DLD1 (cell line): ENCODE results near the gene HMCN2.

Experiments
- in situ Hi-C: cut with HindIII; loops from 2 replicates; pipeline ENCODE4 v1.10.0; 2017; ENCODE audit warnings: low sequenced_read_pairs

HMCN2 gene

DNA sequence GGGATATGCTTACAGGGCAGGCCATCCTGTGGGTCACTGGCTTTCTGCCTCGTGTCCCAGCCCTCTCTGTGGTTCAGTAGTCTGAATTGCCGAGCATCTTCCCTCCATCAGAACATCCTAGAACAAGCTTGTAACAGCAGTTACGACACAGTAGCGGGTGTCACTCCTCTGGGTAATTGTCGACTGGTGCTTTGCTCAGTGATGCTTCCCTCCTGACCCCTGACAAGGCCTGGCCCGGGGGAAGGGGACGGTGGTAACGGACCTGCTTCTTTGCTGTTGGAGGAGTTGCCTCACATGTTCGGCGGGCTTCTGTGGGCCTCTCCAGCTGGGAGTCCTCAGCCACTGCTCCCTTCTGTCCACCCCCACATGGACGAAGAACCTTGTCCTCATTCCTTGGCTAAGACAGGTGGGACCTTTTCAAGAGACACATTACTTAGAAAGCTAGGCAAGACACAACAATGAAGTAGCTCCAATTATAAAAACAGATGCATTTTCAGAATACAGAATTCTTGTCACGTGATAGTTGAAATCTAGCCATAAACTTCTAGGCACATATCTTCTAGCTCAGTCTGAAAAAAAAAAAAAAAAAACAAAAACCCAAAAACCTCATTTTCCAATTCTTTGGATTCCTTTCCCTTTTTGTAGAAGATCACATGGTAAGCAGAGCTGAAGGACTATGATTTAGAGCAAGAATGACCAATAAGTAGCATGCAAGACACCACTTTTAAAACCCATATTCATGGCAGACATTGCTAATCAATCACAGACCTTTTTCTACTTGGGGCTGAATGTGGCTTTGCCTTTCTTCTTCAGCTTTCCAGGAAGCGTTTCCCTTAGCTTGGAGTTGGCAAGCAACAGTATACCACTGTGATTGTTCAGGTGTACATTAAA is 25.0 kb downstream of the HMCN2 start:
- in situ Hi-C loops = no loop called here

DNA sequence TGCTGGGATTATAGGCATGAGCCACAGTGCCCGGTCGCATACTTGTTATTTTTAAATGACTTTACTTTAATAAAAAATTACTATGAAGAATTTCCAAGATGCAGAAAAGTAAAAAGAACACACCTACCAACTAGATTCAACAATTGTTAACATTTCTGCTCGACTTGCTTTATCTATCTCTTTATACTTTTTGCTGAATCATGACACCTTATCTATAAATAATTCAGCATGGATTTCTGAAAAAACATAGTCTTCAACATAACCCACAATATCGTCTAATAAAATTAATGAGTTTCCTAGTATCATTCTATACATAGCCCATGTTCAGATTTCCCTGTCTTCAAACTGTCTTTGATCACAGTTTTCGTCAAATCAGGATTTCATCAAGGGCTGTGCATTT is 25.9 kb downstream of the HMCN2 start:
- in situ Hi-C loops = no loop called here

DNA sequence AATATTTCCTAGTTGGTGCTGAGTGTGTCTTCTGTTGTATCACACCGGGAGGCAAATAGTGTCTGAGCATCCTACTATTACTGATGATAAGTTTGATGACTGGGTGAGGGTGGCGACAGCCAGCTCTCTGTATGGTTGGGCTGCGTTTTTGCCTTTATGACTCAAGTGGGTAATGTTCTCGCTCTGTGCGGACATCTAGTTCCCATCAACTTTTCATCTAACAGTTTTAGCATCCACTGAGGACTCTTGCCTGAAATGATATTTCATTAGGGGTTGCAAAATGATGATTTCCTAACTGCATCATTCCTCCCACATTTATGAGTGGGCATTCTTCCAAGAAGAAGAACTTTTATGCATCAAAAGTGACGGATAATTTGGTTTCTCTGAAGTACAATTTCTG is 26.5 kb downstream of the HMCN2 start:
- in situ Hi-C loops = no loop called here

DNA sequence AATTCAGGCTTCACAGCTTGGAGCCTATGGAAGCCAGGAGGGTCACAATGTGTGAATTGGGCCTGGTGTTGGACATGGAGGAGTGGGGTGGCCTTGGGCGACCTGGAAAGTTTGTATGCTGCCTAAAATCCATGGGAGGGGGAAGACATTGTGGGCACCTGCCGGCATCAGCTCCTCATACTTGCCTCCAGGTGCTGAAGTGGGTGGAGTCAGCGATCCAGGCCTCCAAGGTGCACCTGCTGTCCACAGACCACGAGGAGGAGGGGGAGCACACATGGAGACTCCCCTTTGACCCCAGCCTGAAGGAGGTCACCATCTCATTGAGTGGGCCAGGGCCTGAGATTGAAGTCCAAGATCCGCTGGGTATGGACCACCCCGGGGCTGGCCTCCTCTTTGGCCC is 29.1 kb downstream of the HMCN2 start:
- in situ Hi-C loops = no loop called here

DNA sequence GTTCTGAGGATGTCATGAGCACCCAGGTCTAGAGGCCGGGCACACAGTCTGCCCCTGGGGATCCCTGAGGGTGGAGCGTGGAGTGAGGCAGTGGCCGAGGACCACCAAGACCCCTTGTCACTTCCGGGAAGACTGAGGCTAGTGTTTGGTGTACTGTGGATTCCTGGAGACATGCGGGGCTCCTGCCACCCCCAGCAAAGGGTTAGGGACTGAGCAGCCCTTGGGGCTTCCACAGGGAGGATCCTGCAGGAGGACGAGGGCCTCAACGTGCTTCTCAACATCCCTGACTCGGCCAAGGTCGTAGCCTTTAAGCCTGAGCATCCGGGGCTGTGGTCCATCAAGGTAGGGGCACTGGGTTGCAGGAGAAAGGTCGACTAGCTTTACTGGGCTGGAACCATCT is 29.9 kb downstream of the HMCN2 start:
- in situ Hi-C loops = no loop called here

DNA sequence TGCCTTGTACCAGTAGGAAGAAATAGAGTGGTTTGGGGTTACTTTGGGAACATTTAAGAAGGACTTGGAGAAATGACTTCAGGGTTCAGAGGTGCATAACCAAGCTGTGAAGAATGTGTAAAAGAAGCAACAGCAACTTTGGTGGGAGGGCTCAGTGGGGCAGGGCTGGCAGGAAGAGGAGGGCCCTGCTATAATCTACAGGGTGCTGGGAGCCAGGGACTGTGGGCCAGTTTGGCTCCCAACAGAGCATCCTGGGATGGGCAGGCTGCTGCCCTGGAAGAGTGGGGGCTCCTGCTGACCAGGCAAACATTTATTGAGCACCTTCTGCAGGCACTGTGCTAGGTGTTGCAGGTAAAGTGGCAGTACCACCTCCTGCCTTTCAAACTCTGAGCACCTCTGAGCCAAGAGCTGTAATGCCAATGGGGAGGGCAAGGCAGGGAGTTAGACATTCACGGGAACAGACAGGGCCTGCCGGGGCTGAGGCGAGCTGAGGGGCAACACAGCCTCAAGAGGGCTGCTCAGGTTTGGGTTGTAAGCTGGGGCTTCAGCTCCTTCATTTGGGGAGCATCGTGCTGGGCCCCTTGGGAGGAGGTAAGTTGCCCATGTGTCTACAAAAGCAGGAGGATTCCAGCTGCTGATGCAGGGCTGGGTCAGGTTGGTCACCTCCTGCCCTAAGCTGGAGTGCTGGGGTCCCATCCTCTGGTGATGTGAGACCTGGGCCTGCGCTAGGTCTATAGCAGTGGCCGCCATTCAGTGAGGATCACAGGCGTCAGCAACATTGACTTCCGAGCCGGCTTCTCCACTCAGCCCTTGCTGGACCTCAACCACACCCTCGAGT is 30.6 kb downstream of the HMCN2 start:
- in situ Hi-C loops = no loop called here

DNA sequence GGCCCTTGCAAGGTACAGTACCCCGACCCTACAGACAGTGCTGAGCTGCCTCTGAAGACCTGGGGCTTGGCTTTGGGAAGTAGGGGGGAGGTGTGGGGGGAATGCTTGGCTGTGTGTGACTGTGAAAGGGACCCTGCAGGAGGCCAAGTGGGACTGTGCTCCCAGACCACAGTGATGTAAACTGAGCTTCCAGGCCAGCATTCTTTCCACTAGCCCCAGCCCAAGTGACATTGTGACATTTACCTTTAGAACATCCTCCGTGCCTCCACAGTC is 31.2 kb downstream of the HMCN2 start:
- in situ Hi-C loops = no loop called here

DNA sequence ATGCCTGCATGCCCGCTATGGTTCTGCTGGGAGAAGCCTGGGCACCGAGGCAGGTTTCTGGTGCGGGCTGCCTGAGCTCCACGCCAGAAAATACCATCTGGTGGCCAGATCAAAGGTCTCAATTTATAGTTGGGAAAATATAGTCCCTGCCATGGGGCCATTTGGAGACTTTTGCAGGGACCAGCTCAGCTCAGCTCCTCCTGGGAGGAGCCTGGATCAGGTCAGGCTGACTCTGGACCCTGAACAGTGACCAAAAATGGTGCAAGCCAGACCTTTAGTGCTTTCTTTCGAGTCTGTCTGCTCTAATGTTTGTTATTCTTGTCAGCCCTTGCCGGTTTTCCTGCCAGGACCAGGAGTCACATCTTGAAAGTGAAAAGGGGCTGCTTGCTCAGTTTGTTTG is 31.8 kb downstream of the HMCN2 start:
- in situ Hi-C loops = no loop called here

DNA sequence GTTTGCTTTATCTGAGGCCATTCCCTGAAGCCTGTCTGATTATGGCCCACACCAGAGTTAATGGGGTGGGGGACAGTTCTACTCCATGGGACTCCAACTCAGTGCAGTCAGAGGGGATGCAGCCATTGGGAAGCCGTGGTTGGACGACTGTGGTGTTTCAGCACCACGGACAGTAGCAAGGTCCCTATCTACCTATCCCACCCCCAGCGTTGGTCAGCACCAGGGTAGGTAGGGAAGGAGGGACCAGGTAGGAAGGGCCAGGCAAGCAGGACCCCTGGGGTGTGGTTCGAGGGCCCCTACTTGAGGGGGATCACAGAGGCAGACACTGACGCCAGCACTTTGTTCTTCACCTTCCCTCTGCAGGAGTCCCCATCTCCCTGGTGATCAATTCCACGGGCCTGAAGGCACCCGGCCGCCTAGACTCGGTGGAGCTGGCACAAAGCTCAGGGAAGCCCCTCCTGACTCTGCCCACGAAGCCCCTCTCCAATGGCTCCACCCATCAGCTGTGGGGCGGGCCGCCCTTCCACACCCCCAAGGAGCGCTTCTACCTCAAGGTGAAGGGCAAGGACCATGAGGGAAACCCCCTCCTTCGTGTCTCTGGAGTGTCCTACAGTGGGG is 33.2 kb downstream of the HMCN2 start:
- in situ Hi-C loops = no loop called here

DNA sequence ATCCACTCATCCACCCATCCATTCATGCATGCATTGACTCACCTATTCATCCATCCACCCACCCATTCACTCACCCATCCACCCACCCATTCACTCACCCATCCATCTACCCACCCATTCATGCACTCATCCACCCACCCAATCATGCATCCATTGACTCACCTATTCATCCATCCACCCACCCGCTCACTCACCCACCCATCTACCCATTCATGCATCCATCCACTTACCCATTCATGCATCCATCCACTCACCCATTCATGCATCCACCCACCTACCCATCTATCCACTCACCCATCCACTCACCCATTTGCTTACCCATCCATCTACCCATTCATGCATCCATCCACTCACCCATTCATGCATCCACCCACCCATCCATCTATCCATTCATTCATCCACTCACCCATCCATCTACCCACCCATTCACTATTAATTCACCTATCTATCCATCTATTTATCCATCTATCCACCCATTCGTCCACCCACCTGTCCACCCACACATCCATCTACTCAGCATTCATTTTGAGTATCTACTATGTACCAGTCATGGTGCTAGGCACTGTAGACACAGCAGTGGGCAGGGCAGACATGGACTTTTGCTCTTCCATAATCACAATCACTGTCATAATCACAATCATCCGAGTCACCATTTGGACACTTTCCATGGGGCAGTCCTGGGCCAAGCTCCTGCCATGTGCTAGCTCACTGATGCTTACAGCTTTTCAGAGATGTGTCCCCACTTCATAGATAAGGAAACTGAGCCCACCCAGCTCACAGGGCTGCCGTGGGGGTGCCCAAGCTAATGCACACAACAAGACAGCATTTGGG is 34.4 kb downstream of the HMCN2 start:
- in situ Hi-C loops = no loop called here

DNA sequence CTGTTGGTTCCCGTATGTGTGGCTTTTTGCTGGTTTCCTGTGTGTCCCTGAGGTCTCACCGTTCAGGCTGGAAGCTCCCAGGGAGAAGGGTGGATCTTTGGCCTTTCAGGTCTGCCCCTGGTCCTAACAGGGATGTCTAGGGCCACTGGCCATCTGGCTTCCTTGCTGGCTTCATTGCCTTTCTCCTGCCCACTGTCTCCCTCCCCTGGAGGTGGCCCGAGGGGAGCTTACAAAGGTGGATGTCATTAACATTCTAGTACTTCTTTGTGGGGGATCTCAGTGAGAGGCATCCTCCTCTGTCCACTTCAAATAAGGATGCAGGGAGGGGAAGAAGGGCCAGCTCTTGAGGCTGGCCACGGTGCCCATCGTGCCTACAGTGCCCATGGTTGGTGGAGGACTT is 35.2 kb downstream of the HMCN2 start:
- in situ Hi-C loops = no loop called here

DNA sequence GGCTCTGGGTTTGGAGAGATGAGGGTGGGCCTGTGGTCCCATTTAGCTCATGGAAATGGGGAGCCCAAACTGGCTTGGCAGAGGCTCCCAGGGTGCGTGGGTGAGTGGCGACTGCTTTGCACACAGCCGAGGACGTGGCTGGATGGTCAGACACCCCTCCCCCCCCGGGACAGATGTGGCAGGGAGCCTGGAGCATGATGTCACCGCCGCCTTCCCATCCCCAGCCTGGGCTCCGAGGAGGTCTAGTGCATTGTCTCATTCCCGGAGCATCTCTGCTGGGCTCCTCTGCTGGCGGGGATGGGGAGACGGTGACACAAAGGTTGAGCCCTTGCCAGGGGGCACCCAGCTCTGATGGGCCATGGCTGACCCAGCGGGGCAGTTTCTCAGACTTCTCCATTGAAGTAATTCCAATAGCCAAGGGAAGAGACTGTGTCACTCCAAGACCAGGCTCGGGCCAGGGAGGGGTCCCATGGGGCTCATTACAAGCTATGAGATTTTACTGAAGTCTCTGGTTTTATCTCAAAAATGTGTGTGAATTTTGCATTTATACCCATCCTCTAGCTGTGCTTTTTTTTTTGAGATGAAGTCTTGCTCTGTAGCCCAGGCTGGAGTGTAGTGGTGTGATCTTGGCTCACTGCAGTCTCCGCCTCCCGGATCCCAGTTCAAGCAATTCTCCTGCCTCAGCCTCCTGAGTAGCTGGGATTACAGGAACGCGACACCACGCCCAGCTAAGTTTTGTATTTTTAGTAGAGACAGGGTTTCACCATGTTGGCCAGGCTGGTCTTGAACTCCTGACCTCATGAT is 36.1 kb downstream of the HMCN2 start:
- in situ Hi-C loops = no loop called here

DNA sequence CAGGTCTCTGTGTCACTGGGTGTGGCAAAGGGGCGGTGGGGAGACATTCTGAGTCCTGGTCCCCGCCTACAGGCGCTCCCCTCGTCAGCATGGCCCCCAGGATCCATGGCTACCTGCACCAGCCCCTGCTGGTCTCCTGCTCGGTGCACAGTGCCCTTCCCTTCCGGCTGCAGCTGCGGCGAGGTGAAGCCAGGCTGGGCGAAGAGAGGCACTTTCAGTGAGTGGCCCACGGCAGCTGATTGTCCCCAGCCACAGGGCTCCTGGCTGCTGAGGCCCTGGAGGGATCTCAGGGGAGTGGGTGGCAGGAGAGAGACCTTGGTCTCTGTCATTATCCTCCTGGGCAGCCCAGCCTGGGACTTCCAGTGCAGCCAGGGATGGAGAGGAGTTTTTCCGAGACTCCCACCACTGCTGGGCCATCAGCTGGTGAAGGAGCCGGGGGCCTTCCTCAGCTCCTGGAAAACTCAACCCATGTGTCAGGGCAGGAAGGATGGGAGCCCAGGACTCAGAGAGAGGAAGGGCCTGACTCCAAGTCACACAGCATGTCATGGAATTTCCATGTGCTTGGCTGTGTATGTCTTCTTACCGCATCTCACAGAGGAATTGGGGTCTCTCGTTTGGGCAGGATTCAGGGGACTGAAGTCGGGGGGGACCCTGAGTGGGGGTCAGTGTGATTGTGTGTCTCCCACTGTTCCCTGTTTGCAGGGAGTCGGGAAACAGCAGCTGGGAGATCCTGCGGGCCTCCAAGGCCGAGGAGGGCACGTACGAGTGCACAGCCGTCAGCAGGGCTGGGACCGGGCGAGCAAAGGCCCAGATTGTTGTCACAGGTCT is 37.4 kb downstream of the HMCN2 start:
- in situ Hi-C loops = no loop called here

DNA sequence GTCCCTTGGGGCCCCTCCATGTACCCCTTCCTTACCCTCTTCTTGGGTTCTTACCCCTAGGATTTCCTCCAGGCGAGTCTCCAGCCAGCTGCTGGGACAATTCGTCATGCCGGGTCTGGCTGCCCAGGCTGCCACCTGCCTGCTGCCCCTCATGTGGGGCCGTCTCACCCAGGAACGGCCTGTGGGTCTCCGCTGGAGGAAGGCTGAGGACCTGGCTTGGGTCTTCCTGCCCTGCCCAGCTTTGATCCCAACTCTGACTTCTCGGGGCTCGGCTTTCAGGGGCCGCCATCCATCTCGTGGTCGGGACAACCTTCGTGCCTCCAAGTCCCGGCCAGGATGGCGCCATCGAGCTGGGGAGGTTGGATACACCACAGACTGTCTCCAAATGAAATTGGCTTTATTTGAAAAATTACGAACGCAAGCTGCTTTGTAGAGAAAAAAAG is 38.1 kb downstream of the HMCN2 start:
- in situ Hi-C loops = no loop called here

DNA sequence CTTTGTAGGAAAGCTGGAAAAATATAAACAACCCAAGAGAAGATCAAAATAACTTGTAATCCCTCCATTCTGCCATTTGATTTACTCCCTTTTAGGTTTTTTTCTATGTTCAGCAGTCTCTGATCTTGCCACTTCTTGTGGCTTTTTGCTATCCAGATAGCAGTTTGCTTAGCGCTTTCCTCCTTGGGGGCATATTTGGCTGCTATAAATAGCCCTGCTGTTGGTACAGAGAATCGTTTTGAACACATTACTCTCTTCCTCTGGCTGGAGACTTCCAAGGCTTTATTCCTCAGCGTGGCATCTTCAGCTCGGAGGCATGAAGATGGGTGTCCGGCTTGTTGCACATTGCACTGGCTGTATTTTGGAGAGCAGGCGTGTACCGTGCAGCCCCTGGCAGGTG is 38.6 kb downstream of the HMCN2 start:
- in situ Hi-C loops = no loop called here

DNA sequence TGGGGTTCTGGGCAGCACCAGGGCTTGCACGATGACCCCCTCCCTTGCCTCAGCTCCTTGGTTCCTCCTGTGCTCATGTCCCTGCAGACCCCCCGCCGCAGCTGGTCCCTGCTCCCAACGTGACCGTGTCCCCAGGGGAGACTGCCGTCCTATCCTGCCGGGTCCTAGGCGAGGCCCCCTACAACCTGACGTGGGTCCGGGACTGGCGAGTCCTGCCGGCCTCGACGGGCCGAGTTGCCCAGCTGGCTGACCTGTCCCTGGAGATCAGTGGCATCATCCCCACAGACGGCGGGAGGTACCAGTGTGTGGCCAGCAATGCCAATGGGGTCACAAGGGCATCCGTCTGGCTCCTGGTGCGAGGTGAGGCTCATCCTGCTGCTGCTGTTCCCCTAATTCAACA is 39.1 kb downstream of the HMCN2 start:
- in situ Hi-C loops = no loop called here

DNA sequence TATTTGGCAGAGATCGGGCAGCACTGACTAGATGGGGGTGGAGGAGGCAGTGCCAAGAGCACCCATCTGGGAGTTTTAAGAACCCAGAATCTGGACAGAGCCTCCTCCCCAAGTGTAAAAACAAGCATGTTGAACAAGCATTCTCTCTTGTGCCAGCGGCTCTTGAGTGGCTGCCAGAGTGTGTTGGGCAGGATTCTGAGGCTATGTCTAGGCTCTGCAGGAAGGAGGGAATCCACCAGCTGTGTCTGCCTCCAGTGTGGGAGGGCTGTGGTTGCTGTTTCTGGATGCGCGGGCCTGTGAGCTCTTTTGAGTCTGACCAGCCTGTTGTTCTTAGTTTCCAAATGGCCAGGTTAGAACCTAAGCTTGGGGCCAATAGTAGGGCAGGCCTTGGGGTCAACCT is 39.8 kb downstream of the HMCN2 start:
- in situ Hi-C loops = no loop called here

DNA sequence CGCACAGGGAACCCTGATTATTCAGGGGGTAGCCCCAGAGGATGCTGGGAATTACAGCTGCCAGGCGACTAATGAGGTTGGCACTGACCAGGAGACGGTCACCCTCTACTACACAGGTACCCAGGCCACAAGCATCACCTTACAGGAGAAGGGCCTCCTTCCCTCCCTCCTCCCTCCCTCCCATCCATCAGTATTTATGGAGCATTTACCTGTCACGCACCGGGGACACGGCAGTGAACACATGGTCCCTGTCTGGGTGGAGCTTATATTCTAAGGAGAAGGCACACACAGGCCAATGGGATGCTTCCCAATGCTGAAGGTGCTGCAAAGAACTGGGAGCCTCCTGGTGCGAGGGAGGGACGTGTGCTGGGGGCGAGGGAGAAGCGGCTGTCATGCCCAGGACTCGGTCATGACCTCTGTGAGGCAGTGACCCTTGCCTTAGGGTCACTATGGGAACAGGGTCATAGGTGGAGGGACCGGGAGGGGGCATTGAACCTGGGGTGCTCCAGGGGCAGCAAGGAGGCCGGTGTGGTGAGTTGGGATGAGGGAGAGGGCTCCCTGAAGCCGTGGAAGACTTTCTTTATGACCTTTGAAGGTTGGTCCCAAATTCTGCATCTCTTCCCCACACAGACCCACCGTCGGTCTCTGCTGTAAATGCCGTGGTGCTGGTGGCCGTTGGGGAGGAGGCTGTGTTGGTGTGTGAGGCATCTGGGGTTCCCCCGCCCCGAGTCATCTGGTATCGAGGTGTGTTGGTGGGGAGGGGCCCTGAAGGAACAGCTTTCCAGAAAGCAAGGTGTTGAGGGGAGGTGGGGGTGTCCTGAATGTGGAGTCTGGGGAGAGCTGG is 41.5 kb downstream of the HMCN2 start:
- in situ Hi-C loops = no loop called here

DNA sequence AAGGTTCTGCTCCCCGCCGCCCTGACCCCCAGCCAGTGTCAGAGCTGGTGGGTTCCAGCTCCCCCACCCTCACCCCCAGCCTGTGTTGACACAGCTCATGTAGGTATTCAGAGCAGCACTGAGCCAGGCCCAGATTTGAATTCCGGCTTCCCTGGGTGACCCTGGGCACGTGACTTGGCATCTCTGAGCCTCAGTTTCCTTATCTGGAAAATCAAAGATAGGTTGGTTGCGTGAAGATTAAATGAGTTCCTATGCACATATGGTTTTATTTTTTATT is 42.0 kb downstream of the HMCN2 start:
- in situ Hi-C loops = no loop called here
